Esophagus squamous epithelium (tissue), 5 donors: ENCODE measurements around the gene EPB41L2. TPM values are rescaled to one million over a fixed set of nuclear protein-coding genes. Genes with fewer than 3 reads are reported as not detected.
"Not testable (repeated sequence)": the region's sequence is repeated elsewhere in the genome, so short reads cannot be mapped to it uniquely, and the experiment has no call there.

ENCODE experiments used
- DNase-seq: peaks from one replicate; lab custom pipeline; 2025; lab: John Stamatoyannopoulos, UW
- H3K27ac ChIP-seq, 4 donors: fragments of 200-600 bp; sonication (generic); one replicate each; pipeline ENCODE4 v1.5.1; 2016 to 2019; ENCODE audit warnings: mild to moderate bottlenecking in 1 of 4
- H3K27me3 ChIP-seq, 4 donors: fragments of 200-600 bp; sonication (generic); 1 replicate in 3 of 4; 2 replicates in 1 of 4; pipeline versions ENCODE4 v1.5.1 to v1.6.0; 2017 to 2021; ENCODE audit warnings: antibody characterized with exemption in 1 of 4
- H3K36me3 ChIP-seq, 3 donors: fragments of 200-600 bp; sonication (generic); one replicate each; pipeline ENCODE4 v1.5.1; 2016 to 2019
- H3K4me1 ChIP-seq, 3 donors: fragments of 200-600 bp; sonication (generic); one replicate each; pipeline ENCODE4 v1.5.1; 2017 to 2019
- H3K4me3 ChIP-seq, 4 donors: fragments of 200-600 bp; sonication (generic); 1 replicate in 3 of 4; 2 replicates in 1 of 4; pipeline ENCODE4 v1.5.1; 2016 to 2019; ENCODE audit warnings: mild to moderate bottlenecking in 2 of 4, moderate library complexity in 1 of 4
- H3K9me3 ChIP-seq, 3 donors: fragments of 200-600 bp; sonication (generic); one replicate each; pipeline ENCODE4 v1.5.1; 2016 to 2019
- POLR2A ChIP-seq, 4 donors: fragments of 450-650 bp; IDR thresholded peaks; one replicate each; pipeline ENCODE4 v1.6.1; 2017; ENCODE audit warnings: antibody characterized with exemption in 4 of 4, mild to moderate bottlenecking in 4 of 4, moderate library complexity in 3 of 4
- WGBS, 2 donors: methylation state at CpG; one replicate each; pipeline ENCODE4 v1.1.5; 2018; 5-methylcytosine and 5-hydroxymethylcytosine counted together
- intact Hi-C: fragments of 100-400 bp; cut with DNase I; formaldehyde crosslinking; loops from one replicate; pipeline ENCODE4 v1.15.0; 2022
- total RNA-seq, 4 donors: library from RNA; depleted of rRNA; stranded (reverse); fragments of >200 nt; gene quantifications; one replicate each; pipeline ENCODE4 v1.1.0, GENCODE V29; 2016
- TF ChIP-seq, protein P1 (sequence below), 6 experiments: fragments of 450-650 bp in 4 of 6; fragments of 200-600 bp in 2 of 6; sonication (generic) in 2 of 6; IDR thresholded peaks; one replicate each; pipeline ENCODE4 v1.5.1; 2016 to 2019; ENCODE audit warnings: antibody characterized with exemption in 6 of 6, mild to moderate bottlenecking in 4 of 6, moderate library complexity in 4 of 6
- donor health status: DM: yes; HTN: yes; CAD: no.

Gene EPB41L2
- total RNA-seq, 4 donors from 2014 or later: 6.2 to 58.0 (median 14.9) TPM

DNA sequence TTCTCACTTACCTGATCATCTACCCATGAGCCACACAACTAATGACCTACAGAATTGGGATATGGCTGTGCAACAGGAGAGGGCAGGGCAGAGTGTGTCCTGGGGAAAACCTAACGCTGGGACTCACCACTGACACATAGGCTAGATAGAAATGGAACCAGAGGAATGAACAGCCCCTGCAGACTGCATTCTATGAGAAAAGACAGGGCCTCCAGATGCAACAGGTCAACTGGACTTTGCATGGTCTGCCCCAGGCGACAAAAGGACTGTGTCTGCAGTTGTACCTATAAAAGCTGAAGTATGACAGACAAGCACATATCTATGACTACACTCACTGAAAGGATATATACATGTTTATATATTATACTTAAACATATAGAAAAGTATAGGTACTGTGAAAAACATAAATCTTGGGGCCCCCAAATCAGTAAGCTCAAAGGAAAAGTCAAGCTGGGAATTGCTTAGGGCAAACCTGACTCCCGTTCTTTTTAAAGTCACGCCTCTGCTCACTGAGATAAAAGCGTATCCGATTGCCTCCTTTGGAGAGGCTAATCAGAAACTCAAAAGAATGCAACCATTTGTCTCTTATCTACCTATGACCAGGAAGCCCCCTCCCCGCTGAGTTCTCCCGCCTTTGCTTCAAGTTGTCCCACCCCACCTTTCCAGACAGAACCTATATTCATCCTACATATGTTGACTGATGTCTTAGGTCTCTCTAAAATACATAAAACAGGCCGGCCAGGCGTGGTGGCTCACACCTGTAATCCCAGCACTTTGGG, 68.5 kb downstream of the EPB41L2 start:
- Histone ChIP-seq H3K36me3 (no peaks in the 10 kb centered on the region), H3K27me3 (no peaks in the 10 kb centered on the region), H3K27ac (no peak overlapping the region), H3K9me3 (no peaks in the 10 kb centered on the region), H3K4me1 (peaks cover 0 to 6% (median 0%) of the 10 kb centered on the region in 3 donors), H3K4me3 (no peak overlapping the region)
- TF ChIP-seq, protein P1, sequence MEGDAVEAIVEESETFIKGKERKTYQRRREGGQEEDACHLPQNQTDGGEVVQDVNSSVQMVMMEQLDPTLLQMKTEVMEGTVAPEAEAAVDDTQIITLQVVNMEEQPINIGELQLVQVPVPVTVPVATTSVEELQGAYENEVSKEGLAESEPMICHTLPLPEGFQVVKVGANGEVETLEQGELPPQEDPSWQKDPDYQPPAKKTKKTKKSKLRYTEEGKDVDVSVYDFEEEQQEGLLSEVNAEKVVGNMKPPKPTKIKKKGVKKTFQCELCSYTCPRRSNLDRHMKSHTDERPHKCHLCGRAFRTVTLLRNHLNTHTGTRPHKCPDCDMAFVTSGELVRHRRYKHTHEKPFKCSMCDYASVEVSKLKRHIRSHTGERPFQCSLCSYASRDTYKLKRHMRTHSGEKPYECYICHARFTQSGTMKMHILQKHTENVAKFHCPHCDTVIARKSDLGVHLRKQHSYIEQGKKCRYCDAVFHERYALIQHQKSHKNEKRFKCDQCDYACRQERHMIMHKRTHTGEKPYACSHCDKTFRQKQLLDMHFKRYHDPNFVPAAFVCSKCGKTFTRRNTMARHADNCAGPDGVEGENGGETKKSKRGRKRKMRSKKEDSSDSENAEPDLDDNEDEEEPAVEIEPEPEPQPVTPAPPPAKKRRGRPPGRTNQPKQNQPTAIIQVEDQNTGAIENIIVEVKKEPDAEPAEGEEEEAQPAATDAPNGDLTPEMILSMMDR (IDR thresholded peaks at IDR 0.05): no peak
- no peak for TF ChIP-seq POLR2A (IDR thresholded peaks at IDR 0.05)
- intact Hi-C loops: no loop called here
- DNase-seq: no peak
- 95 to 96% methylated on average over 9 to 10 of the region's 10 CpGs for WGBS, 2 donors

DNA sequence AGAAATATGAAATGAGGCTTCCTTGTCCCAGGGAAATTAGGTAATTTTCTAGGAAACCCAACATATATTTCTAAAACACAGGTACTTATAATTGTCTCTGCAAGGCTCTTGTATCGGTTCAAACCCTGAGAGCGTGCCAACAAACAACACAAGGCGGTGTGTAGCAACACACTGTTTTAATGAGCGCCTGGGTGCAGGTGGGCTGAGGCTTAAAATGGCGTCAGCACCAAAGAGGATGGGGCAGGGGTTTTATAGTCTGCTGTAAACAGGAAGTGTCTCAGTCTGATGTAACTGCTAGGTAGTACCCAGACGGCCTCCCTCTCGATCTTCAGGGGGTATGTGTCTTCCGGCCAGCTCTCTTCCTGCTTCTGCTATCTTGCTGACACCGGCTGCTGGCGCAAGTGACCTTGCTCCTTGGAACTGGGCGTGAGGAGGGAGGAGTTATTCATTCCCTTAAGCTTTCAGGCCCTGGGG, 69.7 kb downstream of the EPB41L2 start:
- intact Hi-C loops: no loop called here

DNA sequence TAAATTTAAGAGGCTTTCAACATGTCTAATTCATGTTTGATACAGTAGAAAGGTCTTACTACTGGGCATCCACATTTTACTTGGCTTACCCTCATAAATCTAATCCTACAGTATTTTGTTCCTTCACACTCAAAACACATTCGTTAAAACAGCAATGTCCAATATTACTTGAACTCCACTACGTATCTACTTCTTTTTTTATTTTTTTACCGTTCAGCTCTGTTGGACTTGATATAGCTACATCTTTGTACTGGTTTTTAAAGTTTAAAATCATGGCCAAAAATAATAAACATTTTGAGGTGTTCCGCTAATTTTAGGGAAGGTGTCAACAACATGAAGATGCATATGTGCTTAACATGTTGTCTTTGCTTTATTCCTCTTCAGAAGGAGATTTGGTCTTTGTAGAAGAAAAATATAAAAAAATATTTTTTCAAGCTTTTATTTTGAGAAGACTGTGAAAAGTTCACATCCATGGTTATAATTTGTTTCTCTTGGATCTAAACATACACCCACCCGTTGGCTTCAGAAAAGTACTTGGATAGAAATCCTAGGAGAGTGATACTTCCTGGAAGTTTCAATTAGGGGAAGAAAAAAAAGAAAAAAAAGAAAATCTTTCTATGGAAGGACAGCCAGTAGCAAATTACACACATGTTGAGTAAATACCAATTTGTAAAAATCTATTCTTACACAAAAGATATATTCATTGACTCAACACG, 71.5 kb downstream of the EPB41L2 start:
- no peak for DNase-seq
- intact Hi-C loops: no loop called here
- Histone ChIP-seq H3K4me3 (no peak overlapping the region), H3K27me3 (no peaks in the 10 kb centered on the region), H3K4me1 (peaks cover 0 to 6% (median 0%) of the 10 kb centered on the region in 3 donors), H3K36me3 (no peaks in the 10 kb centered on the region), H3K27ac (no peak overlapping the region), H3K9me3 (no peaks in the 10 kb centered on the region)
- no peak for TF ChIP-seq POLR2A (IDR thresholded peaks at IDR 0.05)
- TF ChIP-seq, protein P1 (IDR thresholded peaks at IDR 0.05): no peak
- 70 to 73% methylated on average over 6 of the region's 6 CpGs for WGBS, 2 donors

More for the DNA sequence above, 69.7 kb downstream of the EPB41L2 start:
- DNase-seq: no peak
- H3K4me3 ChIP-seq: no peak overlapping the region
- 76 to 94% methylated on average over 9 to 10 of the region's 11 CpGs for WGBS, 2 donors
- H3K27me3 ChIP-seq: no peaks in the 10 kb centered on the region
- TF ChIP-seq, protein P1 (IDR thresholded peaks at IDR 0.05): no peak
- no peak for TF ChIP-seq POLR2A (IDR thresholded peaks at IDR 0.05)
- peaks cover 0 to 6% (median 0%) of the 10 kb centered on the region in 3 donors for H3K4me1 ChIP-seq
- H3K27ac ChIP-seq: no peak overlapping the region
- H3K36me3 ChIP-seq: no peaks in the 10 kb centered on the region
- no peaks in the 10 kb centered on the region for H3K9me3 ChIP-seq

DNA sequence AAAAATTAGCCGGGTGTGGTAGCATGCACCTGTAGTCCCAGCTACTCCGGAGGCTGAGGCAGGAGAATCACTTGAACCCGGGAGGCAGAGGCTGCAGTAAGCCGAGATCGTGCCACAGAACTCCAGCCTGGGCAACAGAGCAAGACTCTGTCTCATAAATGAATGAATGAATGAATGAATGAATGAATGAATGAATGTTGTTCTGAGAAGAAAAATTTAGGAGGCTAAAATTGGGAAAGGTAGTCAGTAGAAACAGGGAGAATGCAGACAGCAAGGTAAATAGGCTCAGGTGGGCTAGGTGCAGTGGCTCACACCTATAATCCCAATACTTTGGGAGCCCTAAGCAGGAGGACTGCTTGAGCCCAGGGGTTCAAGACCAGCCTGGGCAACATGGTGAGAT, 75.5 kb downstream of the EPB41L2 start:
- H3K4me1 ChIP-seq, H3K27ac ChIP-seq, H3K4me3 ChIP-seq, DNase-seq, H3K36me3 ChIP-seq, H3K27me3 ChIP-seq, H3K9me3 ChIP-seq, intact Hi-C loops: not testable (repeated sequence)
- WGBS, 2 donors: 80 to 96% methylated on average over 1 to 5 of the region's 5 CpGs

DNA sequence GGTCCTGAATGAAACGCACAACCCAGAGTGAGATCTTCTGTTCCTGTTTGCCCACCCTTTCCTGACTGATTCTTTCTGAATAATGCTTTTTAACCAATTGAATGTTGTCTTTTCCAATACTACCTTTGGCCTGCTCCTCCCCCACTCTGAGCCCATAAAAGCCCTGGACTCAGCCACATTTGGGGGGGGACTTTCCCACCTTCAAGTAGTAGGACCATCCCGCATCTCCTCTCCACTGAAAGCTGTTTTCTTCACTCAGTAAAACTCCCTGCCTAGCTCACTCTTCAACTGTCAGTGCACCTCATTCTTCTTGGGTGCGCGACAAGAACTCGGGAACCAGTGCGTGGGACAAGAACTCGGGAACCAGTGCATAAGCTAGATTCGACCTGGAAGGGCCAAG, 77.9 kb downstream of the EPB41L2 start:
- 91 to 92% methylated on average over 4 to 7 of the region's 8 CpGs for WGBS, 2 donors
- intact Hi-C loops: no loop called here
- Histone ChIP-seq H3K4me3 (no peak overlapping the region), H3K4me1 (peaks cover 0 to 6% (median 3%) of the 10 kb centered on the region in 3 donors), H3K9me3 (peaks cover 0 to 5% (median 0%) of the 10 kb centered on the region in 3 donors), H3K27ac (no peak overlapping the region), H3K27me3 (no peaks in the 10 kb centered on the region), H3K36me3 (no peaks in the 10 kb centered on the region)
- no peak for TF ChIP-seq POLR2A (IDR thresholded peaks at IDR 0.05)
- TF ChIP-seq, protein P1 (IDR thresholded peaks at IDR 0.05): no peak
- DNase-seq: no peak
